Measurements from ENCODE around the gene GALP. TPM values are rescaled to one million over a fixed set of nuclear protein-coding genes. Genes with fewer than 3 reads are reported as not detected.
"Not testable (repeated sequence)": the region's sequence is repeated elsewhere in the genome, so short reads cannot be mapped to it uniquely, and the experiment has no call there.

GALP gene
- total RNA-seq, 1 donor: not detected

DNA sequence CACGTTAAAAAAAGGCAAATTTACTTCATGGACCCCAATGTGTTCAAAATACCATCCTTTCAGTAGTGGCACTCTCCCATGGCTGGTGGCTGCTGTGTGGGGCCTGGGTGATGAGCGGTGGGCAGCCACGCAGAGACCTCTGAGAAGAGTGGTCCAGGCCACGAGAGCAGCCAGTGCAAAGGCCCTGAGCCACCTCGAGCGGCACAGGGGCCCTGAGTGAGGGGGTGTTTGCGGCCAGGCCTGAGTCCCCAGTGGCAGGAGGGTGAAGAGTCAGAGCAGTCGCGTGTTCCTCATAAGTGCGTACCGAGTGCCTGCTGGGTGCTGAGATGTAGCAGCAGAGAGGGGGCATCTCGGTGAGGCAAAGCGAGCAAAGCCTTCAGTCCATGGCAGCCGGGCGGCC, 27.7 kb upstream of the GALP start:
- no peak for DNase-seq (ENCODE audit: low read depth)
- TF ChIP-seq, protein P1, sequence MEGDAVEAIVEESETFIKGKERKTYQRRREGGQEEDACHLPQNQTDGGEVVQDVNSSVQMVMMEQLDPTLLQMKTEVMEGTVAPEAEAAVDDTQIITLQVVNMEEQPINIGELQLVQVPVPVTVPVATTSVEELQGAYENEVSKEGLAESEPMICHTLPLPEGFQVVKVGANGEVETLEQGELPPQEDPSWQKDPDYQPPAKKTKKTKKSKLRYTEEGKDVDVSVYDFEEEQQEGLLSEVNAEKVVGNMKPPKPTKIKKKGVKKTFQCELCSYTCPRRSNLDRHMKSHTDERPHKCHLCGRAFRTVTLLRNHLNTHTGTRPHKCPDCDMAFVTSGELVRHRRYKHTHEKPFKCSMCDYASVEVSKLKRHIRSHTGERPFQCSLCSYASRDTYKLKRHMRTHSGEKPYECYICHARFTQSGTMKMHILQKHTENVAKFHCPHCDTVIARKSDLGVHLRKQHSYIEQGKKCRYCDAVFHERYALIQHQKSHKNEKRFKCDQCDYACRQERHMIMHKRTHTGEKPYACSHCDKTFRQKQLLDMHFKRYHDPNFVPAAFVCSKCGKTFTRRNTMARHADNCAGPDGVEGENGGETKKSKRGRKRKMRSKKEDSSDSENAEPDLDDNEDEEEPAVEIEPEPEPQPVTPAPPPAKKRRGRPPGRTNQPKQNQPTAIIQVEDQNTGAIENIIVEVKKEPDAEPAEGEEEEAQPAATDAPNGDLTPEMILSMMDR (IDR thresholded peaks at IDR 0.05; ENCODE audit: insufficient read depth, low read depth, low read length): no peak
- H3K4me3 ChIP-seq (ENCODE audit: low read depth, low read length): no peak overlapping the region

DNA sequence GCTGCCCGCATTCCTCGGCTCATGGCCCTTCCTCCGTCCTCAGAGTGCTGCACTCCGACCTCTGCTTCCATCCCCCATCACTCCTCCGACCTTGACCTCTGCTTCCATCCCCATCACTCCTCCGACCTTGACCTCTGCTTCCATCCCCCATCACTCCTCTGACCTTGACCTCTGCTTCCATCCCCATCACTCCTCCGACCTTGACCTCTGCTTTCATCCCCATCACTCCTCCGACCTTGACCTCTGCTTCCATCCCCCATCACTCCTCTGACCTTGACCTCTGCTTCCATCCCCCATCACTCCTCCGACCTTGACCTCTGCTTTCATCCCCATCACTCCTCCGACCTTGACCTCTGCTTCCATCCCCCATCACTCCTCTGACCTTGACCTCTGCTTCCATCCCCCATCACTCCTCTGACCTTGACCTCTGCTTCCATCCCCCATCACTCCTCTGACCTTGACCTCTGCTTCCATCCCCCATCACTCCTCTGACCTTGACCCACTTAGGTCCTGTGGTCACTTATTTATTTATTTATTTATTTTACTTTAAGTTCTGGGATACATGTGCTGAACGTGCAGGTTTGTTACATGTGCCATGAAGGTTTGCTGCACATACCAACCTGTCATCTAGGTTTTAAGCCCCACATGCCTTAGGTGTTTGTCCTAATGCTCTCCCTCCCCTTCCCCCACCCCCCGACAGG, 26.7 kb upstream of the GALP start:
- DNase-seq (ENCODE audit: low read depth); H3K4me3 ChIP-seq (ENCODE audit: low read depth, low read length): not testable (repeated sequence)

DNA sequence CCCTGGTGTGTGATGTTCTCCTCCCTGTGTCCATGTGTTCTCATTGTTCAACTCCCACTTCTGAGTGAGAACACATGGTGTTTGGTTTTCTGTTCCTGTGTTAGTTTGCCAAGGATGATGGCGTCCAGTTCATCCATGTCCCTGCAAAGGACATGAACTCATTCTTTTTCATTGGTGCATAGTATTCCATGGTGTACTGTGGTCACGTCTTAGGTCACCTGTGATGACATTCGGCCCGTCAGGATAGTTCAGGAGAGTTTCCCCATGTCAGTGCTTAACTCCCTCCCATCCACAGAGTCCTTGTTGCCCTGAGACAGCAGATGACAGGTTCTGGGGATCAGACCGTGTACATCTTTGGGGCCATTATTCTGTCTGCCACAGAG, 26.2 kb upstream of the GALP start:
- H3K4me3 ChIP-seq (ENCODE audit: low read depth, low read length): no peak overlapping the region
- TF ChIP-seq, protein P1 (IDR thresholded peaks at IDR 0.05; ENCODE audit: insufficient read depth, low read depth, low read length): no peak
- DNase-seq (ENCODE audit: low read depth): no peak

DNA sequence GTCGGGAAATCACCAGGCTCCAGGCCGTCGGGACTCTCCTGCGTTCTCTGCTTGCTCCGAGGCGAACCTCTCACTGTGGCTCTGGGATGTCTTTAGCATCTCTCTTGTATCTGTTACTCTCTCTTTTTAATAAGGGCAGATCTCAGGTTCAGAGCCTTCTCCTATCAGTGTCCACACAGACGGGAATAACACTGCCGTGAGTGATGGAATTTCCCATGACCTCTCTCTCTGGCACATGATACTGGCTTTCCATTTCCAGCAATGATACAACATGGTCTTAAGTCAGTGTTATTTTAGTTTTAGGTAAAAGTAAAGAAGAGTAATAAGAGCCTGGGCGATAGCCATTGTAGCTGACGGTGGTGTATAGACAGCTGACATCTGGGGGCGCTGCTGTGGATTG, 25.4 kb upstream of the GALP start:
- H3K4me3 ChIP-seq (ENCODE audit: low read depth, low read length): no peak overlapping the region
- TF ChIP-seq, protein P1 (IDR thresholded peaks at IDR 0.05; ENCODE audit: insufficient read depth, low read depth, low read length): no peak
- no peak for DNase-seq (ENCODE audit: low read depth)

DNA sequence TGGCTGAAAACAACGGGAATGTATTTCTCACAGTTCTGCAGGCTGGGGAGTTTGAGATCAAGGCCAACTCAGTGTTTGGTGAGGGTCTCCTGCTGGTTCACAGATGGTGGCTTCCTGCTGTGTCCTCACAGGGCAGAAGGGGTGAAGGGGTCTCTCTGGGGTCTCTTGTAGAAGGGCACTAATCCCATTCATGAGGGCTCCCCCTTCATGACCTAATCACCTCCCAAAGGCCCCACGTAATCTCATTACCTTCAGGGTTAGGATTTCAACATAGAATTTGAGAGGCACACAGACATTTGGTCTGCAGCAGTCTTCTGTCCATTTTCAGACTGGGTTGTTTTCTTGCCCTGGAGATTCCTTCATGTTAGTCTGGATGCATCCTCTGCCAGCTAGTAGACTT, 23.2 kb upstream of the GALP start:
- no peak for DNase-seq (ENCODE audit: low read depth)
- H3K4me3 ChIP-seq (ENCODE audit: low read depth, low read length): no peak overlapping the region
- TF ChIP-seq, protein P1 (IDR thresholded peaks at IDR 0.05; ENCODE audit: insufficient read depth, low read depth, low read length): no peak

DNA sequence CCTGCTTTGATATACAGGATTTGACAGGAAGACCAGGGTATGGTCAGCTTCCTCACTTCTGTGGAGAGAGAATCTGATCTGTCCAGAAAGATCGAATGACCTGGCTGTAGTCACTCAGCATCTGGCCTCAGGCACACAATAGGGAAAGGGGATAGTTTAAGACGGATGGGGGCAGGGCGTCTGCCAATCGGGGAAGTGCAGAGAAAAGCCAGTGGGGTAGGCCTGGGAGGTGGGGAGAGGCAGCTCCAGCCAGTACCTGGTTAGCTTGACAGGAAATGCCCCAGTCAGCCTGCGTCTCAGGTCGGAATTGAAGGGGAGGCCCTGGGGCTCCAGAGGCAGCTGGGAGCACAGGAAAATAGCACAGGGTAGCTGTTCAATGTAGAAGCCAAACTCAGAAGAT, 22.3 kb upstream of the GALP start:
- no peak overlapping the region for H3K4me3 ChIP-seq (ENCODE audit: low read depth, low read length)
- DNase-seq (ENCODE audit: low read depth): no peak
- TF ChIP-seq, protein P1 (IDR thresholded peaks at IDR 0.05; ENCODE audit: insufficient read depth, low read depth, low read length): no peak

DNA sequence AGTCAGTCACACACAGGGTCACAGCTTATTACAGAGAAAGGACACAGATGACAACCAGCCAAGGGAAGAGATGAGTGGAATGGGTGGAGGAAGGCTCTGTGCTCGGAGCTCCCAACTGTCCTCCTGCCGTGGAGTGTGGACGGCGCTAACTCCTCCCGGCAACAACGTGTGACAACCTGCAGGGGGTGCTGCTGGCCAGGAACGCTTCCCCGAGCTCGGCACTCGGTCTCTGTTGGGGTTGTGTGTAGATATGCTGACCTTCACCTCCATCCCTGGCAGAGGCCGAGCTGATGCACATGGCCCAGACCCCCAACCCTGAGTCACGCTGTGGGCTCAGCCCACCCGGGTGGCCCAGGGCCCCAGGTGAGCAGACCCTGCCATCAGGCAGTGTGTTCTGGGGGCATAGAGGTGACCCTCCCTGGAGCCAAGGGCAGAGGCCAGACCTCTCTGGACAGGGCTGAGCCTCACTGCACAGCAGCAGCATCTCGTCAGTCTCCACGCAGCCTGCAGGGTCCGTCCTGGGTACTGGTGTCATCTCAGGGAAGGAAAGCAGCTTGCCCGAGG, 20.6 kb upstream of the GALP start:
- TF ChIP-seq, protein P1 (IDR thresholded peaks at IDR 0.05; ENCODE audit: insufficient read depth, low read depth, low read length): peak; percentile 22
- no peak overlapping the region for H3K4me3 ChIP-seq (ENCODE audit: low read depth, low read length)
- DNase-seq (ENCODE audit: low read depth): no peak

All from fibroblast of villous mesenchyme (primary cell).